HG02938 (cell line): ENCODE data around the gene ILRUN.
A peak's percentile ranks its signal among the peaks of the same experiment; 100 is the strongest.
"Not testable (repeated sequence)": the region's sequence is repeated elsewhere in the genome, so short reads cannot be mapped to it uniquely, and the experiment has no call there.

Experiments
- ATAC-seq: cut with Tn5 transposase; IDR thresholded peaks from one replicate; pipeline ENCODE4 v1.9.1; 2021; ENCODE audit warnings: mild to moderate bottlenecking, moderate library complexity; ENCODE audit not compliant: unreplicated experiment

Gene ILRUN

DNA sequence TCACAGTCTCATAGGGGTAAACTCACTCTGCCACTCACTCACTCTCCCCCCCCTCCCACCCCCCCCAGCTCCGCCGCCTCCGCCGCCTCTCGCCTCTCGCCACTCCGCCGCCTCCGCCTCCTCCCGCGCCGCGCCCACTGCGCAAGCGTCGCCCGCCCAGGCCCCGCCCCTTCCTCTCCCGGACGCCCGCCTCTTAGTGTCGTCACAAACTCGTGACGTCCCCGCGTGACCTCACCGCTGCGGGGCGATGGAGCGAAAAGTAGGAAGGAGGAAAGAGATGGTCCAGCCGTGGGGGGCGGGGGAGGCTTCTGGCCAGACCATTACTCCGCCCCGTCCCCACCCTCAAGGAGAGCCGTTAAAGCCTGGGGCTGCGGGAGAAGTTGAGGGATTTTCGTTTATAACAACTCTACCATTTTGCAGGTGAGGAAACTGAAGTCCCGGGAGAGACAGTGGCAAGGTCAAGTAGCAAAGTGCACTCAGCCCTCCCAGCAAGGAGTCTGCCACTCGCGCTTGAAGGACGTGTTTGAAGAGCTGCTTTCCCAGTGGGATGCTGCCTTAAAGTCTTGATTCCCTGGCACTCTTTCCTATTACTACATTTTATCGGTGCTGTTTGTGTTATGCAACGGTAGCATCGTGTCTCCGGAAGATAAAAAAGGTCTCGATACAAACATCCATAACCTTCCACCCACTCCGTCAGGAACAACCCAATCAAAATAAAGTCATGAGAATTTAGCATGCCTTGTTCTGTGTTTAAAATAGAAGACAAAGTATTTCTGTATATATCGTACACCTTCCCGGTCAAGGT is at the start of gene ILRUN:
ILRUN (minus strand) TSS at position 29 of the 805 bp plus-strand sequence. CDS start 164 bp downstream, outside the sequence.
- ATAC-seq: peak; percentile 63

DNA sequence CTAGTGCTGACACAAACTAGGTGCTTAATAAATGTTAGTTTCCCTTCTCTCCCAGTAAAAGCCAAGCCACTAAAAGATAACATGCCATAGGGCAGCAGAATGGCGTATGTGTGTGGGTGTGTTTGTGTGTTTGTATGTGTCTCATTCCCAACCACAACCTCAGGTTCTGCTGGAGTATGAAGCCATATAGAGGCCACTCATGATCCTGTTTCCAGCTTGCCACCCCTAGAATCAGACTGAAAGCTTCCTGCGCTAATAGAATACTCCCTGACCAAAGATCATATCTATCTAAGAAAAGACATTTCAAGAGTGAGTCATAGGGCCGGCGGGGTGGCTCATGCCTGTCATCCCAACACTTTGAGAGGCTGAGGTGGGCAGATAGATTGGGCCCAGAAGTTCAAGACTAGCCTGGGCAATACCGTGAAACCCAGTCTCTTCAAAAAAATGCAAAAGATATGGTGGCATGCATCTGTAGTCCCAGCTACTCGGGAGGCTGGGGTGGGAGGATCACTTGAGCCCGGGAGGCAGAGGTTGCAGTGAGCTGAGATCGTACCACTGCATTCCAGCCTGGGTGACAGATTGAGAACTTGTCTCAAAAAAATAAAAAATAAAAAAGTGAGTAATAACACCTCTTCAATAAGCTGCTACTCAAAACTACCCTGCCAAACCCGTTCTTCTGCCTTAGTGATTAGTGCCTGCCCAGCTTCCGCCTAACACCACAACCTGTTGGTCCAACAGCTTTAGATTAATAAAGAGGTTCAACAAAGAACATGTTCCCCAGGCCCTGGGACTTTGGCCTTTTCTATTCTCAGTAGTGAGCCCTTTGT is 48.9 kb upstream of the ILRUN start:
- no peak for ATAC-seq

DNA sequence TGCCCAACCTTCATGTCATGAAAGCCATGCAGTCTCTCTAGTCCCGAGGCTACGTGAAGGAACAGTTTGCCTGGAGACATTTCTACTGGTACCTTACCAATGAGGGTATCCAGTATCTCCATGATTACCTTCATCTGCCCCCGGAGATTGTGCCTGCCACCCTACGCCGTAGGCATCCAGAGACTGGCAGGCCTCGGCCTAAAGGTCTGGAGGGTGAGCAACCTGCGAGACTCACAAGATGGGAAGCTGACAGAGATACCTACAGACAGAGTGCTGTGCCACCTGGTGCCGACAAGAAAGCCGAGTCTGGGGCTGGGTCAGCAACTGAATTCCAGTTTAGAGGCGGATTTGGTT is 47.7 kb upstream of the ILRUN start:
- not testable (repeated sequence) for ATAC-seq

DNA sequence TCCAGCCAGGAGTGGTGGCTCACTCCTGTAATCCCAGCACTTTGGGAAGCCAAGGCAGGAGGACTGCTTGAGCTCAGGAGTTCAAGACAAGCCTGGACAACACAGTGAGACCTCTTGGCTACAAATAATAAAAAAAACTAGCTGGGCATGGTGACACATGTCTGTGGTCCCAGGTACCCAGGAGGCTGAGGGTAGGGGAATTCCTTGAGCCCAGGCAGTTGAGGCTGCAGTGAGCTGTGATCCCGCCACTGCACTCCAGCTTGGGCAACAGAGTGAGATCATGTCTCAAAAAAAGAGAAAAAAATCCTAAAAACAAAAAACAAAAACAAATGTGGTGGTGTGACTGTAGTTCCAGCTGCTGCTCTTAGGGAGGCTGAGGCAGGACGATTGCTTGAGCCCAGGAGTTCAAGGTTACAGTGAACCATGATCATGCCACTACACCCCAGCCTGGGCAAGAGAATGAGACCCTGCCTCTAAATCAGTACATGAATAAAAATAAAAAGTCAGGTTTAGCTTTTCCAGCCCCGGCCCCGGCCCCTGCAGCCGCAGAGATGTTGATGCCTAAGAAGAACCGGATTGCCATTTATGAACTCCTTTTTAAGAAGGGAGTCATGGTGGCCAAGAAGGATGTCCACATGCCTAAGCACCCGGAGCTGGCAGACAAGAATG is 47.2 kb upstream of the ILRUN start:
- no peak for ATAC-seq

DNA sequence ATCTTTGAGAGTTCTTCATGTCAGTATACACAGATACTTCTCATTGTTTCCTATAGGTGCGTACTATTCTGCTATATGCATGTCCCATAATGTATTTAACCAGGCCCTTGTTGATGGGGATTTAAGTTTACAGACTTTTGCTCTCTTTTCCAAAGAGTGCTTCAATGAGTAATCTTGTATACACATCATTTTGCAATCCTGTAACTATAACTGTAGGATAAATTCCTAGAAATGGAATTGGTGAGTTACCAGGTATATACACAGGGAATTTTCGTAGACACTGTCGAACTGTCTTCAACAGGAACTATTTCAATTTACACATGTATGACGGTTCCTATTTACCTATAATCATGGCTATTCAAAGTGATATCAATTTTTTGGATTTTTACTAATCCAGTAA is 45.5 kb upstream of the ILRUN start:
- ATAC-seq: no peak

DNA sequence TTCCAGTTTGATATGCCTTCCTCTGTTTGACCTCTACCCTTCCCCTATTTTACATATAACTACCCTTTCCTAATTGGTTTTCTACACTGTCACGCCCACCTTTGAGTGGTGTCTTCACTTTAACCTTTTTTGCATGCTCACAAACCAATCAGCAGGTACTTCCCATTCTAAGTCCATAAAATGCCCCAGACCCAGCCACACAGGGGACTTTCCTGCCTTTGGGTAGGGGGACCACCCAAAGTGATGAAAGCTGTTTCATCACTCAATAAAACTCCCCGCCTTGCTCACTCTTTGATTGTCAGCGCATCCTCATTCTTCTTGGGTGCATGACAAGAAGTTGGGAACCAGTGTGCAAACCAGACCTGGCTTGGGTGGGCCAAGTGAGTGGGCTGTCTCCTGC is 40.3 kb upstream of the ILRUN start:
- no peak for ATAC-seq

DNA sequence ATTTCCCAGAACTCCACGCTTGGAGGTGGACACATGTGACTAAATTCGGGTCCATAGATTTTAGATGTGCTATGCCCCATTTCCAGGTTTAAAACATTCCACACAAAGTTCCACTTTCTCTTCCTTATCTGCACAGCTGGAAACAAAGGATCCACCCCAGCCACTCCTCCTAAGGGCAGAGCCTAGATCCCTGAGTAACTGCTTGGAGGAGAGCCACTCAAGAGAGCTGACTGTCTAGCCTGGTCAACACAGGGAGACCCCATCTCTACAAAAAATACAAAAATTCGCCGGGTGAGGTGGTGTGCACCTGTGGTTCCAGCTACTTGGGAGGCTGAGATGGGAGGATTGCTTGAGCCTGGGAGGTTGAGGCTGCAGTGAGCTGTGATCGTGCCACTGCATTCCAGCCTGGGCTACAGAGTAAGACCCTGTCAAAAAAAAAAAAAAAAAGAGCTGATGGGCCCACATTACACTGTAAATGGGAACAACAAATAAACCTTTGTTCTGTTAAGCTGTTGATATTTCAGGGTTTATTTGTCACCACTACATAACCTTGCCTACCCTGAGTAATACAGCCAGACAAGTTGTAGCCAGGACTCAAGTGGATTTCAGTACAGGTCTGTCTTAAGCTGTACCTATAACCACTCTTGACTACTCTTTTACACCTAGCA is 35.0 kb upstream of the ILRUN start:
- ATAC-seq: no peak

DNA sequence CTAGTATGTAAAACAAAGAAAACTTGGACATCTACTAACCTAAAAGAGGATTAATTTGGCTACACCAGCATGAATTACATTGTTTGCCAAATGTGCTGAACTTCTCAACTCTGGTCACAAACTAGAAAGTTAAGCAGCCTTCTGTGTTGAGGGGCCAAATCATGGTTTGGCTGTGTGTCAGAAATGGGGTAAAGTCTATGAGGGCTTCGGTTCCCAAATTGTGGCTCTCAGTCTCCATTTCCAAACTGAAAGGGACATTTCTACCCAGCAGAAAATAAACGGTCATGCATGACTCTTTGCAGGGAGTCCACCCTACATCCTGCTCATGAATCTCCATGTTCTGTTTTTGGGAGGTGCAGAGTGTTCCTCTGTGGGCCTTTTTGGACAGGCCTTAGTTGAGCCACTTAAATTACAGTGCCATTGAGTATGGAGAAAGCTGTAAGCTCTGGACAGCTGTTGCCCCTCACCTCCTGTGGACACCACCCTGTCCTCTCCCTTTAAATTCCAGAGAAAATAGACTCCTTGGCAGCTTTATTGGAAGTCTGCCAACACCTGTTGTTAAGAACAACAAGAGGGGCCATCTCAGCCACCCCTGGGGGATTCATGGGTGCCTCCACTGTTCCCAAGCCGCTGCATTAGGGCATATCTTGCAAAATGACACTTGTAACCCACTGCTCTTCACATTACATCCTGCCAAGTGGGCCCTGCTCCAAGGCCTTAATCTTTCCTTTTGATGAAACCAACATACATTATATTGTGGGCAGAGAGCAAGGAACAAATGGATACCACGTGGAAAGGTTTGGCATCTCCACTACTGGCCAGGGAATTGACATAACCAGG is 33.3 kb upstream of the ILRUN start:
- ATAC-seq: no peak

DNA sequence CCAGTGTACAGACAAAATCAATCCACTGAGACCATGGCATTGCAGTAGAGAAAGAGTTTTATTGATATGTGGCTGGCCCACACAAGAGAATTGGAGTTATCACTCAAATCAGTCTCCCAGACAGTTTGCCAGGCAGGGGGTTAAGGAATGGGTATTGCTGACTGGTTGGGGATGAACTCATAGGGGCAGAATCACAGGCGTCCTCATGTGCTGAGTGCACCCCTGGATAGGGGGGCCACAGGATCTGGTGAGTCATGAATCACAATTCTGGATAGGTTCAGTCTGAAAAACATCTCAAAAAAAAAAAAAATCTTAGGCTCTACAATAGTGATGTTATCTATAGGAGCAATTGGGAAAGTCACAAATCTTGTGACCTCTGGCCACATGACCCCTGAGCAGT is 29.5 kb upstream of the ILRUN start:
- no peak for ATAC-seq

DNA sequence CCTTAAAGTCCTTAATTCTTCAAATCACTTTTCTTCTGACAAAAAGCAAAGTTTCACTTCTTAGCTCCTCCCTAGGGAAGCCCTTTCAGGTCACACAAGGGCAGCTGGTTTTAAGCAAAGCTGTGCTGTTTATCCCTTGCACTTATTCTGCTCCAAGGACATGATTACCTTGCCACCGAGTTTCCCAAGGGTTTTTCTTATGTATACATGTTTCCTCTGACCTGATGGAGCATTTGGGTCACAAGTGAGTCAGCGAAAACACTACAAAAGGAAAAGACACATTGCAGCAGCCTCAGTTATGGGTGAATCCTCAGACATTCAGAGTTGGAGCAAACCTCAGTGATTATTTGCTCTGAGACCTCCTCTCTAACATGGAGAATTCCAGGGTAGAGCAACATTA is 26.6 kb upstream of the ILRUN start:
- ATAC-seq: no peak

DNA sequence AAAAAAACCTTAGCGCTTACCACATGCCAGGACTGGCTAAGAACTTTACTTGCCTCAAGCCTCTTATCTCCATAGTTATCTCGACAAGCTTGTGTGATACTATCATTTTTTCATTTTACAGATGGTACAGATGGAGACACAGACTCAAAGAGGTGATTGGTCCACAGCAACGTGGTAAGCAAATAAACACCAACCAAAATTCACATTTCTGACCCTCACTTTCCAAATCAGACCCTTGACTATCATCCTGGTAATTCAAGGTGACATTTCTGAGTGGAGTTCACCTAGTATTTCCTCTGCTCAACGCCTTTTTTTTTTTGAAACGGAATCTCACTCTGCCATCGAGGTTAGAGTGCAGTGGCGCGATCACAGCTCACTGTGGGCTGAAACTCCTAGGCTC is 25.9 kb upstream of the ILRUN start:
- no peak for ATAC-seq

DNA sequence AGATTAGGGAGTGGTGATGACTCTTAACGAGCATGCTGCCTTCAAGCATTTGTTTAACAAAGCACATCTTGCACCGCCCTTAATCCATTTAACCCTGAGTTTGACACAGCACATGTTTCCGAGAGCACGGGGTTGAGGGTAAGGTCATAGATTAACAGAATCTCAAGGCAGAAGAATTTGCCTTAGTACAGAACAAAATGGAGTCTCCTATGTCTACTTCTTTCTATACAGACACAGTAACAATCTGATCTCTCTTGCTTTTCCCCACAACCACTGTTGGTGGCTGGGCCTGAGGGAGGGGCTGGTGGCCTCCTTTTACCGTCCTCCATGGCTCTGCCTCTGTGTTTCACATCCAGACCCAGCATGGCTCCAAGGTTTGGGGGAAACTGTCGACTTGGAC is 23.6 kb upstream of the ILRUN start:
- ATAC-seq: not testable (repeated sequence)

DNA sequence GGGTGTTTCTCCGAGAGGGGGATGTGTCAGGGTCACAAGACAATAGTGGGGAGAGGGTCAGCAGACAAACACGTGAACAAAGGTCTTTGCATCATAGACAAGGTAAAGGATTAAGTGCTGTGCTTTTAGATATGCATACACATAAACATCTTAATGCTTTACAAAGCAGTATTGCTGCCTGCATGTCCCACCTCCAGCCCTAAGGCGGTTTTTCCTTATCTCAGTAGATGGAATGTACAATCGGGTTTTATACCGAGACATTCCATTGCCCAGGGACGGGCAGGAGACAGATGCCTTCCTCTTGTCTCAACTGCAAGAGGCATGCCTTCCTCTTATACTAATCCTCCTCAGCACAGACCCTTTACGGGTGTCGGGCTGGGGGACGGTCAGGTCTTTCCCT is 23.1 kb upstream of the ILRUN start:
- not testable (repeated sequence) for ATAC-seq

DNA sequence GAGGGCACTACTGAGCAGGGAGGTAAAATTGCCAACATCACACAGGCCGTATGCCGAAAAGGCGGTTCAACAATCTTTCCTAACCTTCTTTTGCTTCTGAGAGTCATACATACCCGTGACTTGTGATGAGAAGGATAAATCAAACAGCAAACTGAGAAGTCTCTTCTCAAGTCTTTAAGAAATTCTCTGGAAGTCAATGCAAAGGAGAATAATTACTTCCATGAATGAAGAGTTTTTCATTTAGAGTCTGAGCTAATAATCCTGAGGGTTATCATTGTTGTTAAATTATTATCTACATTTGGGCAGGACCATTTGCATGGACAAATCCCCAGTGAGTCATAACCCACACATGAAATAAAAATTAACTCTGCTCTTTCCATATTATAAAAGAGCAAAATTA is 22.4 kb upstream of the ILRUN start:
- ATAC-seq: no peak

DNA sequence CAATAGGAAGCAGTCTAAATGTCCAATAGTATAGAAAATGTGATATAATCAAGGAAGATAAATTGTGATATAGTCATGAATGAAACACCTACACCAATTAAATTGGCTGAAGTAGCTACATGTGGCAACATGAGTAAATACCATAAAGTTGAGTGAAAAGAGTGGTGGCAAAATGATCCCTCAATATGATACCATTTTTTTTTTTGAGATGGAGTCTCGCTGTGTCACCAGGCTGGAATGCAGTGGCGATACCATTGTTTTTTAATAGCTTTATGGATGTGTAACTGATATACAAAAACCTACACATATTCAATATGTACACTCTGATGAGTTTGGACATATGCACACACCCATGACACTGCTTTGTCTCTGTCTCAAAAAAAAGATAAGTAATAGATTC is 20.9 kb upstream of the ILRUN start:
- ATAC-seq: no peak

DNA sequence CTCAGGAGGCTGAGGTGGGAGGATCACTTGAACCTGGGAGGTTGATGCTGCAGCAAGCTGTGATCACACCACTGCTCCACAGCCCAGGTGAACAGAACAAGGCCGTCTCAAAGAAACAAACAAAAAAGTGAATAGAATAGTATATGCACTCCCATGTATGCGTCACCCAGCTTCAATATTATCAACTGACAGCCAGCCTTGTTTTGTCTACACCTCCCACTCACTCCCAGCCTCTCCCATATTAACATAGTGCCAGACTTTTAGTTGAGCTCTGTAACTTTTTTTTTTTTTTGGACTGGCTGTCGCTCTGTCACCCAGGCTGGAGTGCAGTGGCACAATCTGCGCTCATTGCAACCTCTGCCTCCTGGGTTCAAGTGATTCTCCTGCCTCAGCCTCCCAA is 18.1 kb upstream of the ILRUN start:
- no peak for ATAC-seq

DNA sequence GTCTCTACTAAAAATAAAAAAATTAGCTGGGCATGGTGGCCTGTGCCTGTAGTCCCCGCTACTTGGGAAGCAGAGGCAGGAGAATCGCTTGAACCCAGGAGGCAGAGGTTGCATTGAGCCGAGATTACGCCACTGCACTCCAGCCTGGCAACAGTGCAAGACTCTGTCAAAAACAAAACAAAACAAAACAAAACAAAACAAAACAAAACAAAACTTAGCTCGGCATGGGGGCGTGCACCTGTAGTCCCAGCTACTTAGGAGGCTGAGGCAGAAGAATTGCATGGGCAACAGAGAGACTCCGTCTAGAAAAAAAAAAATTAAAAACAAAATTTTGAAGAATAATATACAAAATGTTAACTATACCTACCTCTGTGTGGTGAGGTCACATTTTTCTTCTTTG is 16.3 kb upstream of the ILRUN start:
- not testable (repeated sequence) for ATAC-seq

DNA sequence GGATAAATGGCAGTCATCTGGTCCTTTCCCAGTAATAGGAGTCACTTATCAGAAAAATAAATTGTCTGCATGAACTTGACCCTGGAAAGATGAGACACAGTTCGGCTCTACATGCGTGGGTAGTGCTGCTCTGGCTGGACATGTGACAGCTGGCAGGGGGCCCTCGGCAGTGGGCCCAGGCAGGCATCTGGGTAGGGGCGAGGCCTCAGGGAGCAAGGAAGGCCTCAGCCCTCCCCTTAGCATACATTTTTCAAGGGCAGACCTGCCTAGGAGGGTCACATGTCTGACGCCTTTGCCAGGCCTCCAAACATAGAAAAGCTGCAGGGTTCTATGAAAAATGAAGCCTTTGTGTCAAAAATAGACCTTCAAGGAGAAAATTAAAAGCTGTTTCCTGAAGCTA is 12.8 kb upstream of the ILRUN start:
- no peak for ATAC-seq

DNA sequence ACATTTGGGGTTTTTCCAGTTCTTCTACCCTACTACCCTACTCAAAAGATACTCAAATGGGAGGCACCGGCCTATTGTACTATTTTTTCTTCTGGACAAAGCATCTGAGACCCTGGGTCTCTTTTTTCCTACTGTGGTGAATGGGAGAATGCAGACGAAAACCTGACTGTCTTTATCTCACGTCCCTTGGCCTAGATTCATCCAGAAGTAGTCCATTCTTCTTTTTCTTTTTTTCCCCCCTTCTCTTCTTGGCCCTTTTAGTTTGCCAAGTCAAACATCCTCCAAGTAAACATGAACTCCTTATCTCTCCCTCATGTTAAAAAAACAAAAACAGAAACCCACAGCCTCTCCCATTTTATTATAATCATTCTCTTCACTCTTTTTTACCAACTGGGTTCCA is 8.7 kb upstream of the ILRUN start:
- no peak for ATAC-seq

DNA sequence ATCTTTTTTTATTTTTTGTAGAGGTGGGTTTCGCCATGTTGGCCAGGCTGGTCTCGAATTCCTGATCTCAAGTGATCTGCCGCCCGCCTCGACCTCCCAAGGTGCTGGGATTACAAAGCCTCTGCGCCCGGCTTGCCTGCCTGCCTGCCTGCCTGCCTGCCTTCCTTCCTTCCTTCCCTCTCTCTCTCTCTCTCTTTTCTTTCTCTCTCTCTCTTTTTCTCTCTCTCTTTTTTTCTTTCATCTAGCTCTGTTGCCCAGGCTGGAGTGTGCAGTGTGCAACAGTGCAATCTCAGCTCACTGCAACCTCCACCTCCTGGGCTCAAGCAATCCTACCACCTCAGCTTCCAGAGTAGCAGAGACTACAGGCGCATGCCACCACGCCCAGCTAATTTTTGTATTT is 4.6 kb upstream of the ILRUN start:
- ATAC-seq: no peak
